Gastroesophageal sphincter (tissue), 3 donors: Measurements from ENCODE around the gene GSK3B.

Experiments
- POLR2A ChIP-seq, 2 donors: fragments of 450-650 bp; IDR thresholded peaks; one replicate each; pipeline ENCODE4 v1.6.1; 2017; ENCODE audit warnings: antibody characterized with exemption in 2 of 2, mild to moderate bottlenecking in 2 of 2, moderate library complexity in 1 of 2
- TF ChIP-seq, protein P1 (sequence below), 4 experiments: fragments of 200-600 bp in 2 of 4; fragments of 450-650 bp in 2 of 4; sonication (generic) in 1 of 4; IDR thresholded peaks; one replicate each; pipeline ENCODE4 v1.5.1; 2017 to 2019; ENCODE audit warnings: antibody characterized with exemption in 4 of 4, mild to moderate bottlenecking in 2 of 4, moderate library complexity in 2 of 4

- TF ChIP-seq, protein P1, sequence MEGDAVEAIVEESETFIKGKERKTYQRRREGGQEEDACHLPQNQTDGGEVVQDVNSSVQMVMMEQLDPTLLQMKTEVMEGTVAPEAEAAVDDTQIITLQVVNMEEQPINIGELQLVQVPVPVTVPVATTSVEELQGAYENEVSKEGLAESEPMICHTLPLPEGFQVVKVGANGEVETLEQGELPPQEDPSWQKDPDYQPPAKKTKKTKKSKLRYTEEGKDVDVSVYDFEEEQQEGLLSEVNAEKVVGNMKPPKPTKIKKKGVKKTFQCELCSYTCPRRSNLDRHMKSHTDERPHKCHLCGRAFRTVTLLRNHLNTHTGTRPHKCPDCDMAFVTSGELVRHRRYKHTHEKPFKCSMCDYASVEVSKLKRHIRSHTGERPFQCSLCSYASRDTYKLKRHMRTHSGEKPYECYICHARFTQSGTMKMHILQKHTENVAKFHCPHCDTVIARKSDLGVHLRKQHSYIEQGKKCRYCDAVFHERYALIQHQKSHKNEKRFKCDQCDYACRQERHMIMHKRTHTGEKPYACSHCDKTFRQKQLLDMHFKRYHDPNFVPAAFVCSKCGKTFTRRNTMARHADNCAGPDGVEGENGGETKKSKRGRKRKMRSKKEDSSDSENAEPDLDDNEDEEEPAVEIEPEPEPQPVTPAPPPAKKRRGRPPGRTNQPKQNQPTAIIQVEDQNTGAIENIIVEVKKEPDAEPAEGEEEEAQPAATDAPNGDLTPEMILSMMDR (IDR thresholded peaks at IDR 0.05) = no peak
- TF ChIP-seq POLR2A (IDR thresholded peaks at IDR 0.05) = no peak
Observed at GRCh38 chr3:119969759-119970158, 124.5 kb downstream of the GSK3B start.
